Measurements from ENCODE around the gene DIPK1B. TPM values are rescaled to one million over a fixed set of nuclear protein-coding genes. Genes with fewer than 3 reads are reported as not detected.

The DIPK1B gene
- total and polyA plus RNA-seq, 12 donors = 15.7 to 37.9 (median 18.3) TPM

- TF ChIP-seq, protein P1, sequence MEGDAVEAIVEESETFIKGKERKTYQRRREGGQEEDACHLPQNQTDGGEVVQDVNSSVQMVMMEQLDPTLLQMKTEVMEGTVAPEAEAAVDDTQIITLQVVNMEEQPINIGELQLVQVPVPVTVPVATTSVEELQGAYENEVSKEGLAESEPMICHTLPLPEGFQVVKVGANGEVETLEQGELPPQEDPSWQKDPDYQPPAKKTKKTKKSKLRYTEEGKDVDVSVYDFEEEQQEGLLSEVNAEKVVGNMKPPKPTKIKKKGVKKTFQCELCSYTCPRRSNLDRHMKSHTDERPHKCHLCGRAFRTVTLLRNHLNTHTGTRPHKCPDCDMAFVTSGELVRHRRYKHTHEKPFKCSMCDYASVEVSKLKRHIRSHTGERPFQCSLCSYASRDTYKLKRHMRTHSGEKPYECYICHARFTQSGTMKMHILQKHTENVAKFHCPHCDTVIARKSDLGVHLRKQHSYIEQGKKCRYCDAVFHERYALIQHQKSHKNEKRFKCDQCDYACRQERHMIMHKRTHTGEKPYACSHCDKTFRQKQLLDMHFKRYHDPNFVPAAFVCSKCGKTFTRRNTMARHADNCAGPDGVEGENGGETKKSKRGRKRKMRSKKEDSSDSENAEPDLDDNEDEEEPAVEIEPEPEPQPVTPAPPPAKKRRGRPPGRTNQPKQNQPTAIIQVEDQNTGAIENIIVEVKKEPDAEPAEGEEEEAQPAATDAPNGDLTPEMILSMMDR (IDR thresholded peaks at IDR 0.05) = no peak
- ATAC-seq = no peak
- 77% methylated on average over 7 of the region's 7 CpGs for WGBS, 2 donors
- H3K27ac ChIP-seq = no peak overlapping the region
- H3K36me3 ChIP-seq = peaks cover 3 to 62% (median 34%) of the 10 kb centered on the region in 9 donors
- DNase-seq = no peak
- peaks cover 29 to 87% (median 78%) of the 10 kb centered on the region in 9 donors for H3K4me1 ChIP-seq
- peak overlapping the region in 2 of 10 donors; percentile 3 to 79 for H3K4me3 ChIP-seq
- no peaks in the 10 kb centered on the region for H3K27me3 ChIP-seq
- no peaks in the 10 kb centered on the region for H3K9me3 ChIP-seq
- intact Hi-C loops (cut with DNase I) = loop anchor here in 2 of 10 donors (5.0 kb wide), 1 partner anchor 37 kb away; the partner anchor contains the start of gene AGPAT2 (in 2 of the 2)
These were observed 12.4 kb downstream of the DIPK1B start for GRCh38 chr9:136724772-136725171.

DNA sequence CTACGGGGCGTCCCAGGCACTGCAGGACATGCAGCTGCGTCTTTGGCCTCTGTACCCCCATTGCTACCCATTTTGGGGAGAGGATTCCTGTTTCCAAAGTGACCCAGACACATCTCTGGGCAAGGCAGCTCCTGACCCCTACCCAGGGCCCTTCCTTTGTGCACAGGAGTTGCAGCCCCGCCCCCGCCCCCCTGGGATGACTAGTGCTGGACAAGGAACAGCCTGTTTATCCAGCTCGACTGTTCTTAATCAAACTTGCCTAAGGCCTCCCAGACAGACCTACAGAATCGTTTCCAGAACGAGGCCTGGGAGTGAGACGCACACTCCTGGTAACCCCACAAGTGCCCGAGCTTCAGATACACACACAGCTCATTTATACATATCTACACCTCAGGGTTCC is 13.2 kb downstream of the DIPK1B start:
- peaks cover 3 to 62% (median 34%) of the 10 kb centered on the region in 9 donors for H3K36me3 ChIP-seq
- H3K4me1 ChIP-seq = peaks cover 23 to 79% (median 71%) of the 10 kb centered on the region in 9 donors
- ATAC-seq (no peak), DNase-seq (no peak)
- 58 to 67% methylated on average over 10 of the region's 10 CpGs for WGBS, 2 donors
- TF ChIP-seq, protein P1 (IDR thresholded peaks at IDR 0.05) = no peak
- intact Hi-C loops (cut with DNase I) = loop anchor here in 2 of 10 donors (5.0 kb wide), 1 partner anchor 38 kb away; the partner anchor contains the start of gene AGPAT2 (in 2 of the 2)
- no peaks in the 10 kb centered on the region for H3K9me3 ChIP-seq
- peak overlapping the region in 5 of 10 donors; percentile 5 to 92 (median 86) for H3K27ac ChIP-seq
- H3K27me3 ChIP-seq = no peaks in the 10 kb centered on the region
- peak overlapping the region; percentile 63 to 98 (median 82) for H3K4me3 ChIP-seq

- Histone ChIP-seq H3K4me1 (peaks cover 18 to 74% (median 66%) of the 10 kb centered on the region in 9 donors), H3K9me3 (no peaks in the 10 kb centered on the region), H3K27ac (peak overlapping the region in 8 of 10 donors; percentile 23 to 92 (median 86)), H3K4me3 (peak overlapping the region; percentile 63 to 98 (median 82)), H3K27me3 (no peaks in the 10 kb centered on the region), H3K36me3 (peaks cover 3 to 59% (median 34%) of the 10 kb centered on the region in 9 donors)
- DNase-seq = no peak
- intact Hi-C loops (cut with DNase I) = loop anchor here in 2 of 10 donors (5.0 kb wide), 1 partner anchor 39 kb away; the partner anchor contains the start of gene AGPAT2 (in 2 of the 2)
- TF ChIP-seq, protein P1 (IDR thresholded peaks at IDR 0.05) = no peak
- peak in 1 of 8 donors; percentile 3 for ATAC-seq
- 36 to 54% methylated on average over 16 of the region's 16 CpGs for WGBS, 2 donors
These were observed 13.7 kb downstream of the DIPK1B start for GRCh38 chr9:136726118-136726517.

GRCh38 chr9:136726631-136727191 is 14.3 kb downstream of the DIPK1B start:
- TF ChIP-seq, protein P1 (IDR thresholded peaks at IDR 0.05) = peak in 8 of 9 donors; percentile 23 to 62 (median 38)
- Histone ChIP-seq H3K4me1 (peaks cover 16 to 68% (median 61%) of the 10 kb centered on the region in 9 donors), H3K27me3 (no peaks in the 10 kb centered on the region), H3K9me3 (no peaks in the 10 kb centered on the region), H3K4me3 (peak overlapping the region; percentile 63 to 98 (median 82)), H3K27ac (peak overlapping the region in 9 of 10 donors; percentile 39 to 92 (median 85)), H3K36me3 (peaks cover 3 to 54% (median 33%) of the 10 kb centered on the region in 9 donors)
- ATAC-seq = peak in 3 of 8 donors; percentile 16 to 30 (median 19)
- intact Hi-C loops (cut with DNase I) = loop anchor here in 2 of 10 donors (5.0 kb wide), 1 partner anchor 39 kb away; the partner anchor contains the start of gene AGPAT2 (in 2 of the 2)
- DNase-seq = no peak
- WGBS, 2 donors = 15 to 17% methylated on average over 18 of the region's 18 CpGs
